Measurements from ENCODE around the gene ST6GALNAC3.

The ST6GALNAC3 gene

DNA sequence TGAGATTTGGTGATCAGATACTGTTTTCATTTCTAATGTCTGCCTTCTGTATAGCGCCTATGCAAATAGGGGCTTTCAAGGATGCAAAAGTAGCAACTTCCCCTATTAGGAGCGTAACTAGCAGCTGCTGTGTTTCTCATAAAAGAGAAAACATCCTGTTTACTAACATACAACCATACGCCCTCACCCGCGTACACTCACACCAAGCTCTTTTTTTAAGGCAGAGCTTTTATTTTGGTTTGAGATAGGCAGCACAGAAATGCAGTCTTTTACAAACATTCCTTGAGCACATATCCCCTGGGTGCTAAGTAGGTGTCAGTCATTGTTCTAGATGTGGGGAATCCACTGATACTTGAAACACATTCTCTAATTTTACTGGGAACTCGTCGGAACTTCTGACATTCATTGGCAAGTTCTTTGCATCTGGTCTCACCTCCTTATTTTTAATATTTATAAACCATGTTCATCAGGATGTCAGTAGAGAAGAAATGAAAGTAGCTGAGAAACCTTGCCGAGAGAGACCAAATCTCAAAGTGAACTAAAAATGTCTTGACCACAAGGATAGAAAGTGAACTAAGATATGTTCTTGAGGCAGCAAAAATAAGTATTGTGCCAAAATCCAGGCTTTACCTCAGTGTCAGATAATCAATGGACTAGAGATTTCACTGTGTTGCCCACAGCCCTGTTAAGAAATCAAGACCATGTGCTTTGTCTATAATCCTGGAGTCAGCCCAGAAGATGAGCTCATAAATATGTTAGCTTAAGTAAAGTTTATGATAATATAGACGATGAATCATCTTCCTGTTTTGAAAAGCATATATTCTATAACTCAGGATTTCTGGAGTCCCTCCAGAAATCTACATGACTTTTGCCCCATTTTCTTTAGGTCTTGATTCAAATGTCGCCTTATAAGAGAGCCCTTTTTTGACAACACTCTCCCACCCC is 350.9 kb downstream of the ST6GALNAC3 start:
- Histone ChIP-seq H3K9ac (ENCODE audit: low read length) (no peak overlapping the region), H3K9me3 (ENCODE audit: control insufficient read depth, insufficient read depth, low read depth, low read length) (no peaks in the 10 kb centered on the region), H3K36me3 (ENCODE audit: control insufficient read depth, insufficient read depth, low read length) (no peaks in the 10 kb centered on the region), H3K4me1 (ENCODE audit: control insufficient read depth, insufficient read depth, low read length) (peaks cover 7% of the 10 kb centered on the region), H3K4me3 (ENCODE audit: low read depth, low read length) (no peak overlapping the region), H3K27ac (ENCODE audit: low read depth, low read length) (no peak overlapping the region; the same call in 1 of the 2 replicates), H3K27me3 (ENCODE audit: control insufficient read depth, insufficient read depth, low read length) (no peaks in the 10 kb centered on the region)

DNA sequence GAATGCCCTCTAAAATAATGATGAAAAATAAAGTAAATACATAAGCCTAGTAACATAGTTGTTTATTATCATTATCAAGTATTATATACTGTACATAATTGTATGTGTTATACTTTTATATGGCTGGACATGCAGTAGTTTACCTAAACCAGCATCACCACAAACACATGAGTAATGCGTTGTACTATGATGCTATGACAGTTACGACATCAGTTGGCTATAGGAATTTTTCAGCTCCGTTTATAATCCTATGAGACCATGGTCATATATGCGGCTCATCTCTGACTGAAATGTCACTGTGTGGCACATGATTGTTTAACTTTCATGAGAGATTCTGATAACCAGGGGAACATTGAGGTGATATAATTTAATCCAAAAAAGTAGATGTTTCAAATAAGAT is 352.1 kb downstream of the ST6GALNAC3 start:
- no peaks in the 10 kb centered on the region for H3K9me3 ChIP-seq (ENCODE audit: control insufficient read depth, insufficient read depth, low read depth, low read length)
- no peak overlapping the region for H3K9ac ChIP-seq (ENCODE audit: low read length)
- no peak overlapping the region for H3K4me3 ChIP-seq (ENCODE audit: low read depth, low read length)
- H3K4me1 ChIP-seq (ENCODE audit: control insufficient read depth, insufficient read depth, low read length): peaks cover 7% of the 10 kb centered on the region
- H3K27ac ChIP-seq (ENCODE audit: low read depth, low read length): no peak overlapping the region
- no peaks in the 10 kb centered on the region for H3K36me3 ChIP-seq (ENCODE audit: control insufficient read depth, insufficient read depth, low read length)
- H3K27me3 ChIP-seq (ENCODE audit: control insufficient read depth, insufficient read depth, low read length): no peaks in the 10 kb centered on the region

DNA sequence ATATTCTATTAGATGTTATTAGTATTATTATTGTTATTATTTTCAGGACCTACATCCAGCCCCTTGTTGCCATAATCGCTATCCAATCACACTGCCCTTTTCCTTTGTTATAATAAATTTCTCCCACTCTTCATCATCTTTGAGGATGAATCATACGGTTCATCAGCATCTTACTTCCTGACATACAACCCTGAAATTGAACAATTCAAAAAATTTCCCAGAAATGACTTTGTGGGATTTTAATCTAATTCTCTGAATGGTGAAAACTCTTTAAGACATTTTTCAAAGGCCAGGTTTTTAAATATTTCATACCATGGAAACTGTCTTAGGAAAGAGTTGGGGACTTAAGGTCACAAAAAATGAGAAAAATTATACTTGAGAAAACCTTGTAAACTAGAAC is 353.5 kb downstream of the ST6GALNAC3 start:
- Histone ChIP-seq H3K9ac (ENCODE audit: low read length) (no peak overlapping the region), H3K9me3 (ENCODE audit: control insufficient read depth, insufficient read depth, low read depth, low read length) (no peaks in the 10 kb centered on the region), H3K27ac (ENCODE audit: low read depth, low read length) (no peak overlapping the region), H3K27me3 (ENCODE audit: control insufficient read depth, insufficient read depth, low read length) (no peaks in the 10 kb centered on the region), H3K4me3 (ENCODE audit: low read depth, low read length) (no peak overlapping the region), H3K36me3 (ENCODE audit: control insufficient read depth, insufficient read depth, low read length) (no peaks in the 10 kb centered on the region), H3K4me1 (ENCODE audit: control insufficient read depth, insufficient read depth, low read length) (peaks cover 7% of the 10 kb centered on the region)

DNA sequence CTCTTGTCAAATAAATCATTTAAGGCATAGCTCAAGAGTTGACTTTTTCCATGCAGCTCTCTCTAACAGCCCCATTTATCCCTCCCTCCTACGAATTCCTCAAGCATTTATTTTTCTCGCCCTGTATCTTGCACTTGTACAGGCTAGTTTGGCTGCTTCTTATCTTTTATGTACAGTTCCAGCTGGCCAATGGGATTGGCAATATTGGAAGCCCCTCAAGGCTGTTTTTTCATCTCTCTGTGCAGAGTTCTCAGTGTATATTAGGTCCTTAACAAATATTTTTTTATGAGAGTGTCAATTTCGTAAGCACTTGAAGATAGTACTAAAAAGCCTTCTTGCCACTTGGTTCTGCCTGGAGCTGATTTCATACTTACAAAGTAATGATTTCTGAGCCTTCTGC is 356.0 kb downstream of the ST6GALNAC3 start:
- peaks cover 14% of the 10 kb centered on the region; the same call in 1 of the 2 replicates for H3K4me1 ChIP-seq (ENCODE audit: control insufficient read depth, insufficient read depth, low read length)
- no peak overlapping the region for H3K27ac ChIP-seq (ENCODE audit: low read depth, low read length)
- no peak overlapping the region for H3K9ac ChIP-seq (ENCODE audit: low read length)
- H3K36me3 ChIP-seq (ENCODE audit: control insufficient read depth, insufficient read depth, low read length): no peaks in the 10 kb centered on the region
- no peaks in the 10 kb centered on the region for H3K9me3 ChIP-seq (ENCODE audit: control insufficient read depth, insufficient read depth, low read depth, low read length)
- no peaks in the 10 kb centered on the region for H3K27me3 ChIP-seq (ENCODE audit: control insufficient read depth, insufficient read depth, low read length)
- H3K4me3 ChIP-seq (ENCODE audit: low read depth, low read length): no peak overlapping the region

DNA sequence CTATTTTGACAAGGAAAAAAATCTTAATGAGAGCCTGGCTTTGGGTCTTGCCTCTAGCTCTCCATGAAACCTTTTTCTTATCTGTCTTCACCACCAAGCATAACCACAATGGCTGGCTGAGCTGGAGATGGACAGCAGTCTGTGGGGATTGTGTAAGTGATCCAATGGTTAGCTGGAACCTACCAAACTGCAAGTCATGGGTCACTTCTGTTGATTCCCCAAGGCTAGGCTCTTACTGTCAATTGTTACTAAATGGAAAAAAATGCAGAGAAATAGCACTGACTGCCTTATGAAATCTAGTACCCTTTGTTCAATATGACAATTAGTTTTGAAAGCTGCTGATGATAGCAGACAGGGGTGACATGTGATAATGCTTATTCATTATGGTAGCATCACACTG is 359.0 kb downstream of the ST6GALNAC3 start:
- H3K9ac ChIP-seq (ENCODE audit: low read length): no peak overlapping the region
- H3K27ac ChIP-seq (ENCODE audit: low read depth, low read length): peak overlapping the region; percentile 30; the same call in 1 of the 2 replicates
- peaks cover 14% of the 10 kb centered on the region; the same call in 1 of the 2 replicates for H3K4me1 ChIP-seq (ENCODE audit: control insufficient read depth, insufficient read depth, low read length)
- H3K4me3 ChIP-seq (ENCODE audit: low read depth, low read length): no peak overlapping the region
- H3K36me3 ChIP-seq (ENCODE audit: control insufficient read depth, insufficient read depth, low read length): no peaks in the 10 kb centered on the region
- no peaks in the 10 kb centered on the region for H3K9me3 ChIP-seq (ENCODE audit: control insufficient read depth, insufficient read depth, low read depth, low read length)
- no peaks in the 10 kb centered on the region for H3K27me3 ChIP-seq (ENCODE audit: control insufficient read depth, insufficient read depth, low read length)

DNA sequence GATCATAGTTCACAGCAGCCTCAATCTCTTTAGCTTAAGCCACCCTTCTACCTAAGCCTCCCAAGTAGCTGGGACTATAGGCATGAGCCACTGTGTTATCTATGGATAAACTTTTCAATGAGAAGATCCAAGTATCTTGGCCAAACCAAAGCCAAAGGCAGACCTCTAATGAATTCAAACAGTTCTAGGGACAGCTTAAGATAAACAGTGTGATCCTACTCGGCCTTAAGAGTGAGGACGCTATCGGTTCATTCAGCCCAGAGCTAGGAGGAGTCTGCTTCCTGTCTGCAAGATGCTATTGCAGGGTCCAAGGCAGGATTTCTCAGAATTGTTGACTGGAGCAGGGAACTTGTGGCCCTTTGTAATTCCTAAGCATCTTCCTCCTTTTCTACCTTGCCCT is 368.7 kb downstream of the ST6GALNAC3 start:
- no peaks in the 10 kb centered on the region for H3K4me1 ChIP-seq (ENCODE audit: control insufficient read depth, insufficient read depth, low read length)

DNA sequence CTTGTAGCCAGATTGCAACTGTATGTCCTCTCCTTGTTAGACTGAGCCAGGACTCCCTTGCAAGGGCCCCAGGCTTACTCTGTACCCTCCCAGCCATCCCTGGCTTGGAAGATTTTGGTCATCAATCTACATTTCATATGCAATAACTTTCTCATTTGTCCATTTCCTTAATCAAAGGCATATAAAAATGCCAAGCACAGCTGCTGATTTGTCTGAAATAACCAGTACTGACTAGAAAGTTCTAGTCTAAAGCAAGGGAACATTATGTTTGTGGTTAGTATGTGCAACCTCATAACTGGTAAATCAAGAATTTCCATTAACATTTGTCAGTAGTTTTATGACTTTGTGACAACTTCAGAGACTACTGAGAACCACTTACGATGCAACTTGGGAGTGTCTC is 370.2 kb downstream of the ST6GALNAC3 start:
- Histone ChIP-seq H3K36me3 (ENCODE audit: control insufficient read depth, insufficient read depth, low read length) (no peaks in the 10 kb centered on the region), H3K27me3 (ENCODE audit: control insufficient read depth, insufficient read depth, low read length) (no peaks in the 10 kb centered on the region), H3K9me3 (ENCODE audit: control insufficient read depth, insufficient read depth, low read depth, low read length) (peaks cover 10% of the 10 kb centered on the region; the same call in 1 of the 2 replicates), H3K4me3 (ENCODE audit: low read depth, low read length) (no peak overlapping the region), H3K9ac (ENCODE audit: low read length) (no peak overlapping the region), H3K27ac (ENCODE audit: low read depth, low read length) (no peak overlapping the region), H3K4me1 (ENCODE audit: control insufficient read depth, insufficient read depth, low read length) (no peaks in the 10 kb centered on the region)

More for the DNA sequence above, 368.7 kb downstream of the ST6GALNAC3 start:
- no peaks in the 10 kb centered on the region for H3K36me3 ChIP-seq (ENCODE audit: control insufficient read depth, insufficient read depth, low read length)
- no peak overlapping the region for H3K27ac ChIP-seq (ENCODE audit: low read depth, low read length)
- H3K9me3 ChIP-seq (ENCODE audit: control insufficient read depth, insufficient read depth, low read depth, low read length): 0 out of 2 replicates have a peak, but pooled peaks cover 2% of the 10 kb centered on the region
- H3K4me3 ChIP-seq (ENCODE audit: low read depth, low read length): no peak overlapping the region
- H3K27me3 ChIP-seq (ENCODE audit: control insufficient read depth, insufficient read depth, low read length): no peaks in the 10 kb centered on the region
- no peak overlapping the region for H3K9ac ChIP-seq (ENCODE audit: low read length)

DNA sequence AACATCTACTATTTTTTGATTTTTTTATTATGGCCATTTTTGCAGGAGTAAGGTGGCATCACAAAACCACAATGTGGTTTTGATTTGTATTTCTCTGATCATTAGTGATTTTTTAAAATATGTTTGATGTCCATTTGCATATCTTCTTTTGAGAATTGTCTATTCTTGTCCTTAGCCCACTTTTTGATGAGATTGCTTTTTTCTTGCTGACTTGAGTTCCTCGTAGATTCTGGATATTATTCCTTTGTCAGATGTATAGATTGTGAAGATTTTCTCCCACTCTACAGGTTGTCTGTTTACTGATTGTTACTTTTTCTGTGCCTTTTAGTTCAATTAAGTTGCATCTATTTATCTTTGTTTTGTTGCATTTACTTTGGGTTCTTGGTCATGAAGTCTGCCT is 375.7 kb downstream of the ST6GALNAC3 start:
- H3K9me3 ChIP-seq (ENCODE audit: control insufficient read depth, insufficient read depth, low read depth, low read length): peaks cover 28% of the 10 kb centered on the region
- H3K27ac ChIP-seq (ENCODE audit: low read depth, low read length): no peak overlapping the region
- no peaks in the 10 kb centered on the region for H3K4me1 ChIP-seq (ENCODE audit: control insufficient read depth, insufficient read depth, low read length)
- H3K4me3 ChIP-seq (ENCODE audit: low read depth, low read length): no peak overlapping the region
- H3K27me3 ChIP-seq (ENCODE audit: control insufficient read depth, insufficient read depth, low read length): no peaks in the 10 kb centered on the region
- H3K36me3 ChIP-seq (ENCODE audit: control insufficient read depth, insufficient read depth, low read length): no peaks in the 10 kb centered on the region
- no peak overlapping the region for H3K9ac ChIP-seq (ENCODE audit: low read length)

DNA sequence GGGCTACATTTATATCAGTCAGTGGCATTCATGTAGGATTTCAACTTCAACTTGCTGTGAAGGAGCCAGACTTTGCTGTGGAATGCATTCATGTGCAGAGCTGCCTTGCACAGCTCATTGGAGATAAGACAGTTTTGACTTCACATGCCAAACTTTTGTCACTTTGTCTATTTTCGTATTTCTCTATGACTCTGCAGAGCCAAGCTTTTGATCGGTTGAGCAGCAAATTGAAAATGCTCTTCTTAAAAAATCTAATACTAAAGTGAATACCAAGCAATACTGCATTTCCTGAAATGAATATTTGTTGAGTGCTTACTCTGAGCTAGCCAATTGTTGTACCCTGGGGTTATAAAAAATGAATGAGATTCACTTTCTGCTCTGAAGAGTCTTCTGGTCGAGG is 388.7 kb downstream of the ST6GALNAC3 start:
- Histone ChIP-seq H3K36me3 (ENCODE audit: control insufficient read depth, insufficient read depth, low read length) (no peaks in the 10 kb centered on the region), H3K9me3 (ENCODE audit: control insufficient read depth, insufficient read depth, low read depth, low read length) (no peaks in the 10 kb centered on the region), H3K9ac (ENCODE audit: low read length) (no peak overlapping the region), H3K4me3 (ENCODE audit: low read depth, low read length) (no peak overlapping the region), H3K27ac (ENCODE audit: low read depth, low read length) (no peak overlapping the region), H3K4me1 (ENCODE audit: control insufficient read depth, insufficient read depth, low read length) (no peaks in the 10 kb centered on the region), H3K27me3 (ENCODE audit: control insufficient read depth, insufficient read depth, low read length) (no peaks in the 10 kb centered on the region)

DNA sequence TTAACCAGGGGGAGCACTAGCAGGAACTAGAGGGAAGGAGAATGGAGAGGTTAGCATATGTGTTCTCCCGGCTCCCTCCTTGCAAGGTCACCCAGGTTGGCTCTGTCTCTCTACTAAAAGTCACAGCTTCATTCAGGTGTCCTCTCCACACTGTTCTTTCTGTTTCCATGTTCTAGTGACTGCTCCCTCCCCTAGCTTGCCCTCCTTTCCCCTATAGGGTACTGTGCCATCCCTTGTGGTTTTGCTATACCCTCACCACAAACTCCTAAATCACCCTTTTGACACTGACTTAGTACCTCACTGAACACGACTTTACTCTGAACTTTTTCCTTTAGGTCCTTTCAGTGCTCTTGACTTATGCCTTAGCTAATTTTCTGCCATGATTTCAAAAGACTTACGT is 389.3 kb downstream of the ST6GALNAC3 start:
- Histone ChIP-seq H3K4me1 (ENCODE audit: control insufficient read depth, insufficient read depth, low read length) (no peaks in the 10 kb centered on the region), H3K4me3 (ENCODE audit: low read depth, low read length) (no peak overlapping the region), H3K9me3 (ENCODE audit: control insufficient read depth, insufficient read depth, low read depth, low read length) (no peaks in the 10 kb centered on the region), H3K36me3 (ENCODE audit: control insufficient read depth, insufficient read depth, low read length) (no peaks in the 10 kb centered on the region), H3K27me3 (ENCODE audit: control insufficient read depth, insufficient read depth, low read length) (no peaks in the 10 kb centered on the region), H3K27ac (ENCODE audit: low read depth, low read length) (no peak overlapping the region), H3K9ac (ENCODE audit: low read length) (no peak overlapping the region)

DNA sequence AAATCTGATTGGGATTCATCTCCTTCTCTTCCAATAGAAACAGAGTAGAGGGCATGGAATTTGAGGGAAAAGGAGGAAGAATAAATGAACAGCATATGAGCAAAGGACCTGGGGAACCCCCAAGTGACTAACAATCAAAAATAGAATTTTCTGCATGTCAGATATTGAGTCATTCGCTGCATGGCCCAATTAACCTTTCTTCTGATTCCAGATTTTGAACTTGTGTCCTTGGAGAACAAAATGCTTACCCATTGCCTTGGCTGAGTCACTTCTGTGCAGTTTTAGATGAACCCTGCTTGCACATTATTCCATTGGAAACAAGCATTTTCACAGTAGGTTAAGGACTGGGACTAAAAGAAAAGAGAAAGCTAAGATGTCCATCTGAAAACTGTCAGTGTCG is 390.5 kb downstream of the ST6GALNAC3 start:
- no peak overlapping the region for H3K27ac ChIP-seq (ENCODE audit: low read depth, low read length)
- H3K4me3 ChIP-seq (ENCODE audit: low read depth, low read length): no peak overlapping the region
- H3K9me3 ChIP-seq (ENCODE audit: control insufficient read depth, insufficient read depth, low read depth, low read length): no peaks in the 10 kb centered on the region
- H3K4me1 ChIP-seq (ENCODE audit: control insufficient read depth, insufficient read depth, low read length): no peaks in the 10 kb centered on the region
- no peak overlapping the region for H3K9ac ChIP-seq (ENCODE audit: low read length)
- H3K36me3 ChIP-seq (ENCODE audit: control insufficient read depth, insufficient read depth, low read length): no peaks in the 10 kb centered on the region
- no peaks in the 10 kb centered on the region for H3K27me3 ChIP-seq (ENCODE audit: control insufficient read depth, insufficient read depth, low read length)

Measured in HUES6 (cell line).